K562 (cell line): ENCODE measurements around the gene TMEM121B. TPM values are rescaled to one million over a fixed set of nuclear protein-coding genes. Genes with fewer than 3 reads are reported as not detected.
A peak's percentile ranks its signal among the peaks of the same experiment; 100 is the strongest.

Source experiments
- ATAC-seq: fragments of 200-7000 bp; cut with Tn5 transposase; 3 replicates; pipeline ENCODE4 v1.9.1; 2020; ENCODE audit warnings: moderate library complexity
- BruUV-seq: library from RNA; stranded (reverse); fragments of 400-500 nt; replicated peaks from 2 replicates; lab custom pipeline; 2021; lab: Mats Ljungman, UMichigan
- CTCF ChIA-PET: fragments of 300-600 bp; formaldehyde crosslinking; extraction: SDS; loops from one replicate; lab custom pipeline; 2021; ENCODE audit warnings: low intra/inter-chr PET ratio; lab: Yijun Ruan, JAX
- POLR2A ChIA-PET: fragments of 300-600, 350-650 bp; sonication (Branson Sonifier 250); formaldehyde crosslinking; extraction: SDS; loops from one replicate; lab custom pipeline; 2021; ENCODE audit warnings: antibody characterized with exemption, inconsistent platforms; lab: Yijun Ruan, JAX
- DNase-seq, 4 experiments: peaks; one replicate each; pipeline versions ENCODE4 v3.0.0 to v3.0.0-alpha.2; 2011 to 2018; ENCODE audit warnings: low spot score in 3 of 4, mixed read lengths in 3 of 4; ENCODE audit errors: extremely low read depth in 1 of 4
- FAIRE-seq: peaks from 2 replicates; lab custom pipeline; 2011; peaks lifted over from hg19 to GRCh38; lab: Jason Lieb, UNC
- H2AFZ ChIP-seq: 2 replicates; pipeline ENCODE4 v1.6.0; 2011; ENCODE audit warnings: low read depth, low read length, control low read depth, inconsistent platforms
- H3K27ac ChIP-seq: fragments of 200-600 bp; 3 replicates; pipeline ENCODE4 v1.8.0; 2011; ENCODE audit warnings: low read depth, mild to moderate bottlenecking, control low read depth, inconsistent platforms, low read length, moderate library complexity, mixed read lengths; ENCODE audit errors: extremely low read depth
- H3K27me3 ChIP-seq, 2 experiments: fragments of 300-600 bp in 1 of 2; 2 replicates in 1 of 2; 3 replicates in 1 of 2; pipeline versions ENCODE4 v1.6.0 to v1.8.0; 2011; ENCODE audit warnings: inconsistent platforms in 2 of 2, low read length in 2 of 2, mild to moderate bottlenecking in 1 of 2, mixed read lengths in 1 of 2, moderate library complexity in 1 of 2; ENCODE audit not compliant: control insufficient read depth in 2 of 2, insufficient read depth in 2 of 2
- H3K36me3 ChIP-seq: fragments of 300-600 bp; 3 replicates; pipeline ENCODE4 v1.8.0; 2011; ENCODE audit warnings: mild to moderate bottlenecking, low read length, inconsistent platforms; ENCODE audit not compliant: control insufficient read depth, insufficient read depth
- H3K4me1 ChIP-seq, 2 experiments: fragments of 200-600 bp in 1 of 2; replicated peaks in 1 of 2; 2 replicates in 1 of 2; 3 replicates in 1 of 2; pipeline versions ENCODE4 v1.5.1 to v1.8.0; 2011; ENCODE audit warnings: inconsistent platforms in 2 of 2, low read length in 2 of 2, mild to moderate bottlenecking in 1 of 2, mixed read lengths in 1 of 2, moderate library complexity in 1 of 2; ENCODE audit not compliant: control insufficient read depth in 2 of 2, insufficient read depth in 2 of 2
- H3K4me2 ChIP-seq: 2 replicates; pipeline ENCODE4 v1.6.1; 2011; ENCODE audit warnings: low read length, control low read depth, inconsistent platforms, mixed read lengths; ENCODE audit not compliant: insufficient read depth
- H3K4me3 ChIP-seq: fragments of 200-600 bp; sonication (generic), shearing (Covaris generic); 2 replicates; pipeline ENCODE4 v1.5.1; 2016; ENCODE audit warnings: control low read depth, inconsistent platforms
- H3K79me2 ChIP-seq: fragments of 200-600 bp; 3 replicates; pipeline ENCODE4 v1.8.0; 2011; ENCODE audit warnings: low read length, inconsistent platforms; ENCODE audit not compliant: control insufficient read depth, insufficient read depth
- H3K9ac ChIP-seq, 2 experiments: 2 replicates each; pipeline versions ENCODE4 v1.6.0 to v1.6.1; 2011; ENCODE audit warnings: low read depth in 2 of 2, low read length in 2 of 2, control low read depth in 1 of 2, inconsistent platforms in 1 of 2, mild to moderate bottlenecking in 1 of 2, mixed read lengths in 1 of 2; ENCODE audit not compliant: insufficient read depth in 1 of 2
- H3K9me1 ChIP-seq: one replicate; pipeline ENCODE4 v1.6.0; 2011; ENCODE audit warnings: inconsistent platforms, mild to moderate bottlenecking, low read length, moderate library complexity; ENCODE audit not compliant: control insufficient read depth, insufficient read depth
- H3K9me3 ChIP-seq: replicated peaks from 2 replicates; pipeline ENCODE4 v1.5.1; 2011; ENCODE audit warnings: low read depth, low read length, inconsistent platforms; ENCODE audit not compliant: control insufficient read depth, insufficient read depth
- H4K20me1 ChIP-seq: replicated peaks from 2 replicates; pipeline ENCODE4 v1.6.1; 2011; ENCODE audit warnings: low read length, inconsistent platforms, mixed read lengths; ENCODE audit not compliant: control insufficient read depth, insufficient read depth
- NFXL1 ChIP-seq: fragments of 450-650 bp; formaldehyde crosslinking; IDR thresholded peaks from 2 replicates; pipeline ENCODE4 v1.4.0; 2021; ENCODE audit warnings: mild to moderate bottlenecking
- POLR2A ChIP-seq: fragments of 450-650 bp; conservative IDR thresholded peaks from 2 replicates; pipeline ENCODE4 v1.6.1; 2016
- POLR2AphosphoS2 ChIP-seq: IDR thresholded peaks from 2 replicates; pipeline ENCODE4 v1.6.1; 2012; ENCODE audit warnings: low read length, improper control_type of control experiment
- PRPF4 ChIP-seq: fragments of 200-400 bp; formaldehyde crosslinking; IDR thresholded peaks from one replicate; pipeline ENCODE4 v1.6.1; 2017; ENCODE audit warnings: low read length, low read depth, mild to moderate bottlenecking; ENCODE audit not compliant: insufficient read depth, poor library complexity, severe bottlenecking
- RCOR1 ChIP-seq, 2 experiments: IDR thresholded peaks; 2 replicates each; pipeline ENCODE4 v1.6.1; 2012; ENCODE audit warnings: low read depth in 2 of 2, low read length in 2 of 2, borderline replicate concordance in 1 of 2, improper control_type of control experiment in 1 of 2
- SRSF9 ChIP-seq: fragments of 200-400 bp; formaldehyde crosslinking; IDR thresholded peaks from 2 replicates; pipeline ENCODE4 v1.6.1; 2017; ENCODE audit warnings: low read depth, low read length, borderline replicate concordance
- WGBS: fragments of 100-300 bp; shearing (Covaris generic); methylation state at CpG from one replicate; pipeline ENCODE4 v1.1.6; 2016; ENCODE audit warnings: low coverage, mixed read lengths; ENCODE audit not compliant: insufficient coverage; ENCODE audit errors: missing lambda C conversion rate; 5-methylcytosine and 5-hydroxymethylcytosine counted together
- in situ Hi-C: fragments of 300-500 bp; cut with MboI; formaldehyde crosslinking; loops from 4 replicates; pipeline ENCODE4 v1.15.0; 2018; ENCODE audit warnings: inconsistent platforms, mixed read lengths
- intact Hi-C: fragments of 100-400 bp; cut with micrococcal nuclease; formaldehyde crosslinking; loops from 2 replicates; pipeline ENCODE4 v1.14.2; 2022
- polyA plus RNA-seq, 8 experiments: library from polyadenylated mRNA; depleted of rRNA in 4 of 8; stranded (reverse) in 5 of 8; unstranded in 3 of 8; fragments of >200 nt; fragmentation: Nextera tagmentation in 2 of 8; fragmentation: Illumina TruSeq in 1 of 8; extraction: Ambion mirVana in 2 of 8; extraction: Trizol in 1 of 8; gene quantifications; 2 replicates each; pipeline versions ENCODE4 v1.2.1 to v1.2.3, GENCODE V29; 2011 to 2014; ENCODE audit warnings: inconsistent platforms in 1 of 8, missing spikeins in 1 of 8
- total RNA-seq, 7 experiments: library from RNA; depleted of rRNA in 6 of 7; stranded (reverse); fragments of >200 nt in 6 of 7; fragmentation: Illumina TruSeq in 2 of 7; extraction: Trizol in 2 of 7; gene quantifications; 2 replicates each; pipeline versions ENCODE4 v1.2.1 to v1.2.3, GENCODE V29; 2011 to 2021; ENCODE audit warnings: low replicate concordance in 1 of 7
- TF ChIP-seq, protein P1 (sequence below): fragments of 250-450 bp; sonication (Bioruptor Pico); IDR thresholded peaks from 2 replicates; pipeline ENCODE4 v1.4.0; 2020; ENCODE audit warnings: mild to moderate bottlenecking, moderate library complexity
- TF ChIP-seq, protein P2 (sequence below): fragments of 450-650 bp; formaldehyde crosslinking; IDR thresholded peaks from 2 replicates; pipeline ENCODE4 v1.4.0; 2022; ENCODE audit warnings: missing genetic modification characterization
- TF ChIP-seq, protein P3 (sequence below): sonication (generic); formaldehyde crosslinking; IDR thresholded peaks from 2 replicates; pipeline ENCODE4 v1.8.1; 2023; ENCODE audit warnings: missing genetic modification reagents, mild to moderate bottlenecking, borderline replicate concordance

The TMEM121B gene
- total and polyA plus RNA-seq, 9 of the 15 experiments (the other 6 are each of a cell fraction or from before 2014, with no cell fraction given), result 0.03 to 0.07 (median 0.03) TPM; not detected in 6

DNA sequence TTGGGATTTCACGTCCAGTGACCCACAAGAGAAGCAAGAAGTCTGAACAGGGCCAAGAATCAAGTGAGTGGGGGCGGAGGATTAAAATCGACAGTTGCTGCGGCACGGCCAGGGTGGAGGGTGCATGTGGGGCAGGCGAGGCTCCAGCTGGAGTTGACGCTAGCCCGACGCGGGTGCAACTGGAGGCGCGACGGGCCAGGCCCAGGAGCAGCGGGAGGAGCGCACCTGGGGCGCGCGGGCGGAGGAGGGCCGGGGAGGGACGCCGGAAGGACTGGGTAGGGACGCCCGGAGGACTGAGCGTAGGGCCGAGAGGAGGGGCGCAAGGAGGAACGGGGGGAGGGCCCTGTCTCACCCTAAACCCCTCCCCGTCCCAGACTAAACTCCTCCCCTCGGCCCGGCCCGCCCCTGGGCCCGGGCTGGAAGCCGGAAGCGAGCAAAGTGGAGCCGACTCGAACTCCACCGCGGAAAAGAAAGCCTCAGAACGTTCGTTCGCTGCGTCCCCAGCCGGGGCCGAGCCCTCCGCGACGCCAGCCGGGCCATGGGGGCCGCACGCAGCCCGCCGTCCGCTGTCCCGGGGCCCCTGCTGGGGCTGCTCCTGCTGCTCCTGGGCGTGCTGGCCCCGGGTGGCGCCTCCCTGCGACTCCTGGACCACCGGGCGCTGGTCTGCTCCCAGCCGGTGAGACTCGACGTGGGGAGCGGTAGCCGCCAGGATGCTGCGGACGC, 36.4 kb downstream of the TMEM121B start, which contains the start of gene IL17RA (continued):
- TF ChIP-seq, protein P1, sequence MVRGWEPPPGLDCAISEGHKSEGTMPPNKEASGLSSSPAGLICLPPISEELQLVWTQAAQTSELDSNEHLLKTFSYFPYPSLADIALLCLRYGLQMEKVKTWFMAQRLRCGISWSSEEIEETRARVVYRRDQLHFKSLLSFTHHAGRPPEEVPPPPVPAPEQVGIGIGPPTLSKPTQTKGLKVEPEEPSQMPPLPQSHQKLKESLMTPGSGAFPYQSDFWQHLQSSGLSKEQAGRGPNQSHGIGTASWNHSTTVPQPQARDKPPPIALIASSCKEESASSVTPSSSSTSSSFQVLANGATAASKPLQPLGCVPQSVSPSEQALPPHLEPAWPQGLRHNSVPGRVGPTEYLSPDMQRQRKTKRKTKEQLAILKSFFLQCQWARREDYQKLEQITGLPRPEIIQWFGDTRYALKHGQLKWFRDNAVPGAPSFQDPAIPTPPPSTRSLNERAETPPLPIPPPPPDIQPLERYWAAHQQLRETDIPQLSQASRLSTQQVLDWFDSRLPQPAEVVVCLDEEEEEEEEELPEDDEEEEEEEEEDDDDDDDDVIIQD (CRISPR knock-in tag), result no peak
- TF ChIP-seq NFXL1 (CRISPR knock-in tag) (no peak), SRSF9 (no peak)

DNA sequence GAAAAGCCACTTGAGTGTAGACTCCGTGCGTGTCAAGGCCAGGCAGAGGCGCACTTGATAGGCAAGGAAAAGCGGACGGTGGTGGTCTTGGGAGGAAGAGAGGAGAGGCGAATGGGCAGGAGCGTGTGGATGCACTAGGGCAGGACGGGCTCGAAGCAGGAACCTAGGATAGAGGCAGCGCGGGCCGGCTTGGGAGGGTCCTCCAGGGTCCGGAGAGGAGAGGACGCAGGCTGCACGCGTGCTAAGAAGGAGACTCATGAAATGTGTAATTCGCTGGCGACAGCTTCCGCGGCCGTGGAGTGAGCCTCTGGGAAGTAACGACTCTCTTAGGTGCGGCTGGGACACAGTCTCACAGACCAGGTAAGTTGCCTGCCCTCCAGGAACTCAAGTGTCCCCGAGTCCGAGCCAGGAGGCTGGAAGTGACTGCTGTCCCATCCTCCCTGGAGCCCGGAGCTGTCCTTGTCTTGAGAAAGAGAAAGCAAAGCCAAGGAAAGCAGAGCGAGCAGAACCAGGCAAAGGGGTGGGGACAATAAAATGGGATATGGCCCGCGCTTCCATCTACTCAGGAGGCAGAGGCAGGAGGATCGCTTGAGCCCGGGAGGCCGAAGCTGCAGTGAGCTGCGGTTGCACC, 37.2 kb downstream of the TMEM121B start:
- in situ Hi-C loops, result no loop called here
- ChIA-PET CTCF (interaction anchor here (0.5 kb wide), 1 partner anchor 10 kb away, joined by 4 read pairs; no protein-coding TSS in a partner anchor), POLR2A (interaction anchor here (0.6 to 1.9 kb wide), 3 partner anchors 9 to 682 kb away, joined by 3 to 4 read pairs (median 3); no protein-coding TSS in a partner anchor)
- no peaks in the 10 kb centered on the region for H3K36me3 ChIP-seq
- no peak for DNase-seq
- no peaks in the 10 kb centered on the region for H3K9me1 ChIP-seq
- peaks cover 9% of the 10 kb centered on the region for H4K20me1 ChIP-seq
- WGBS, result 92% methylated on average over 30 of the region's 33 CpGs
- no TSS peak for BruUV-seq
- peak overlapping the region; percentile 83 for H3K4me2 ChIP-seq
- no peaks in the 10 kb centered on the region for H3K27me3 ChIP-seq
- H2AFZ ChIP-seq, result peak overlapping the region; percentile 95
- peak overlapping the region in 1 of 2 experiments; percentile 93; a peak in 1 of 4 replicates for H3K9ac ChIP-seq
- intact Hi-C loops, result loop anchor here (2.0 kb wide), 1 partner anchor 13 kb away; no protein-coding TSS in a partner anchor
- no peak for ATAC-seq
- FAIRE-seq, result no peak
- H3K9me3 ChIP-seq, result no peaks in the 10 kb centered on the region
- peaks cover 9% of the 10 kb centered on the region; the same call in 2 of the 3 replicates for H3K79me2 ChIP-seq
- peaks cover 0 to 25% of the 10 kb centered on the region in 2 experiments; a peak in 4 of 5 replicates for H3K4me1 ChIP-seq
- peak overlapping the region; percentile 81; the same call in 1 of the 3 replicates for H3K27ac ChIP-seq
- peak overlapping the region; percentile 95 for H3K4me3 ChIP-seq
- TF ChIP-seq POLR2AphosphoS2, result no peak
- no peak for TF ChIP-seq RCOR1 (IDR thresholded peaks at IDR 0.05; ENCODE audit: borderline replicate concordance in 1 of 2, low read depth in 2 of 2, low read length in 2 of 2)
- TF ChIP-seq, protein P2, sequence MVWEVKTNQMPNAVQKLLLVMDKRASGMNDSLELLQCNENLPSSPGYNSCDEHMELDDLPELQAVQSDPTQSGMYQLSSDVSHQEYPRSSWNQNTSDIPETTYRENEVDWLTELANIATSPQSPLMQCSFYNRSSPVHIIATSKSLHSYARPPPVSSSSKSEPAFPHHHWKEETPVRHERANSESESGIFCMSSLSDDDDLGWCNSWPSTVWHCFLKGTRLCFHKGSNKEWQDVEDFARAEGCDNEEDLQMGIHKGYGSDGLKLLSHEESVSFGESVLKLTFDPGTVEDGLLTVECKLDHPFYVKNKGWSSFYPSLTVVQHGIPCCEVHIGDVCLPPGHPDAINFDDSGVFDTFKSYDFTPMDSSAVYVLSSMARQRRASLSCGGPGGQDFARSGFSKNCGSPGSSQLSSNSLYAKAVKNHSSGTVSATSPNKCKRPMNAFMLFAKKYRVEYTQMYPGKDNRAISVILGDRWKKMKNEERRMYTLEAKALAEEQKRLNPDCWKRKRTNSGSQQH (CRISPR knock-in tag), result no peak
- no peak for TF ChIP-seq POLR2A
- TF ChIP-seq, protein P3, sequence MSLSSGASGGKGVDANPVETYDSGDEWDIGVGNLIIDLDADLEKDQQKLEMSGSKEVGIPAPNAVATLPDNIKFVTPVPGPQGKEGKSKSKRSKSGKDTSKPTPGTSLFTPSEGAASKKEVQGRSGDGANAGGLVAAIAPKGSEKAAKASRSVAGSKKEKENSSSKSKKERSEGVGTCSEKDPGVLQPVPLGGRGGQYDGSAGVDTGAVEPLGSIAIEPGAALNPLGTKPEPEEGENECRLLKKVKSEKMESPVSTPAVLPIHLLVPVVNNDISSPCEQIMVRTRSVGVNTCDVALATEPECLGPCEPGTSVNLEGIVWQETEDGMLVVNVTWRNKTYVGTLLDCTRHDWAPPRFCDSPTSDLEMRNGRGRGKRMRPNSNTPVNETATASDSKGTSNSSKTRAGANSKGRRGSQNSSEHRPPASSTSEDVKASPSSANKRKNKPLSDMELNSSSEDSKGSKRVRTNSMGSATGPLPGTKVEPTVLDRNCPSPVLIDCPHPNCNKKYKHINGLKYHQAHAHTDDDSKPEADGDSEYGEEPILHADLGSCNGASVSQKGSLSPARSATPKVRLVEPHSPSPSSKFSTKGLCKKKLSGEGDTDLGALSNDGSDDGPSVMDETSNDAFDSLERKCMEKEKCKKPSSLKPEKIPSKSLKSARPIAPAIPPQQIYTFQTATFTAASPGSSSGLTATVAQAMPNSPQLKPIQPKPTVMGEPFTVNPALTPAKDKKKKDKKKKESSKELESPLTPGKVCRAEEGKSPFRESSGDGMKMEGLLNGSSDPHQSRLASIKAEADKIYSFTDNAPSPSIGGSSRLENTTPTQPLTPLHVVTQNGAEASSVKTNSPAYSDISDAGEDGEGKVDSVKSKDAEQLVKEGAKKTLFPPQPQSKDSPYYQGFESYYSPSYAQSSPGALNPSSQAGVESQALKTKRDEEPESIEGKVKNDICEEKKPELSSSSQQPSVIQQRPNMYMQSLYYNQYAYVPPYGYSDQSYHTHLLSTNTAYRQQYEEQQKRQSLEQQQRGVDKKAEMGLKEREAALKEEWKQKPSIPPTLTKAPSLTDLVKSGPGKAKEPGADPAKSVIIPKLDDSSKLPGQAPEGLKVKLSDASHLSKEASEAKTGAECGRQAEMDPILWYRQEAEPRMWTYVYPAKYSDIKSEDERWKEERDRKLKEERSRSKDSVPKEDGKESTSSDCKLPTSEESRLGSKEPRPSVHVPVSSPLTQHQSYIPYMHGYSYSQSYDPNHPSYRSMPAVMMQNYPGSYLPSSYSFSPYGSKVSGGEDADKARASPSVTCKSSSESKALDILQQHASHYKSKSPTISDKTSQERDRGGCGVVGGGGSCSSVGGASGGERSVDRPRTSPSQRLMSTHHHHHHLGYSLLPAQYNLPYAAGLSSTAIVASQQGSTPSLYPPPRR (CRISPR knock-in tag), result no peak
- no peak for TF ChIP-seq PRPF4
